Vagina (tissue), 2 donors: ENCODE measurements around the gene STOM. TPM values are rescaled to one million over a fixed set of nuclear protein-coding genes. Genes with fewer than 3 reads are reported as not detected.

Experiments
- DNase-seq, 2 donors: peaks; one replicate each; pipeline ENCODE4 v3.0.0-alpha.2; 2017; ENCODE audit errors: extremely low spot score in 2 of 2
- H3K27ac ChIP-seq: fragments of 200-600 bp; sonication (generic); one replicate; pipeline ENCODE4 v1.5.1; 2019
- H3K27me3 ChIP-seq: fragments of 200-600 bp; sonication (generic); one replicate; pipeline ENCODE4 v1.5.1; 2019
- H3K36me3 ChIP-seq, 2 donors: fragments of 200-600 bp; sonication (generic); one replicate each; pipeline ENCODE4 v1.5.1; 2017 to 2019
- H3K4me1 ChIP-seq: fragments of 200-600 bp; sonication (generic); one replicate; pipeline ENCODE4 v1.5.1; 2019
- H3K4me3 ChIP-seq, 2 donors: fragments of 200-600 bp; sonication (generic); 1 replicate in 1 of 2; 2 replicates in 1 of 2; pipeline ENCODE4 v1.5.1; 2016 to 2019
- H3K9me3 ChIP-seq: fragments of 200-600 bp; sonication (generic); one replicate; pipeline ENCODE4 v1.5.1; 2019
- CTCF ChIP-seq, 3 experiments: fragments of 450-650 bp in 2 of 3; fragments of 200-600 bp in 1 of 3; sonication (generic) in 1 of 3; IDR thresholded peaks; one replicate each; pipeline ENCODE4 v1.5.1; 2017 to 2019; ENCODE audit warnings: antibody characterized with exemption in 3 of 3, mild to moderate bottlenecking in 2 of 3, moderate library complexity in 2 of 3
- POLR2A ChIP-seq, 2 donors: fragments of 450-650 bp; IDR thresholded peaks; one replicate each; pipeline ENCODE4 v1.6.1; 2017; ENCODE audit warnings: antibody characterized with exemption in 2 of 2, mild to moderate bottlenecking in 2 of 2, moderate library complexity in 2 of 2
- POLR2AphosphoS5 ChIP-seq, 2 donors: sonication (generic); formaldehyde crosslinking; IDR thresholded peaks; one replicate each; pipeline ENCODE4 v1.9.0; 2017; ENCODE audit warnings: antibody characterized with exemption in 2 of 2, mild to moderate bottlenecking in 2 of 2, low read depth in 1 of 2; ENCODE audit not compliant: insufficient read depth in 1 of 2
- intact Hi-C: fragments of 100-400 bp; cut with DNase I; formaldehyde crosslinking; loops from one replicate; pipeline ENCODE4 v1.15.1; 2023
- total RNA-seq: library from RNA; depleted of rRNA; stranded (reverse); fragments of >200 nt; gene quantifications from one replicate; pipeline ENCODE4 v1.2.3, GENCODE V29; 2016

STOM gene
- total RNA-seq, 1 donor from 2014 or later, result 263 TPM

DNA sequence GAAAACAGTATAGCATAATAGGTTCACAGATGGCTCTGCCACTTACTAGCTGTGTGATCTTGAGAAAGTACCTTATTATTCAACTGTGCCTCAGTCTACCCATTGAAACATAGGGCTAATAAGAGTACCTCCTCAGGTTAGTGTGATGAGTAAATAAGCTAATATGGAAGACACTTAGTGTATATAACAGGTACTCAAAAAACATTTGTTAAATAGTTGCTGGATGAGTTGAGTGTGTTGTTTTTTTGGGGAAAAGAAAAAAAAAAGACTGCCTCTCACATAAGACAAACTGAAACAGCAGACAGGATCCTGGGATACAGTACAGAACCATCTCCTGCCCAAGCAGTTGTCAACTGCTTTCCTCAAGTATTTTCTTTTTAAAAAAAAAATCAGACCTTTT is 5.2 kb downstream of the STOM start:
- intact Hi-C loops, result no loop called here

DNA sequence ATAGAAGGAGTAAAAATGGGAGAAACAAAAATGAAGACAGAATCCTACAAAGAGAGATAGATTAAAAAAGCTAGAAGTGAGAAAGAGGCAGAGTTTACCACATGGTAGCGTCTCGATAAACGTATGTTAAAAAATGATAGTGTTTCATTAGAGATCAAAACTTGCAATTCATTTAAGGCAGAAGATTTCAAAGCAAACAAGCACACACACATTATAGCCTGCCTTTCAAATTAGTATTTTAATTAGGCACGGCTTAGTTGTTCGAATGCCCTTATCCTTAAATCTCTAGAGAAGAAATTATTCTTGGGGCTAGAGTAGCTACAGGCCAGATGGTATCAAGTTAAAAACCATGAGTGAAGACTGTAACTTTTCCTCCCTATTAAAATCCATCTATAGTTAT is 6.0 kb downstream of the STOM start:
- Histone ChIP-seq H3K9me3 (no peaks in the 10 kb centered on the region), H3K27ac (peak overlapping the region; percentile 97), H3K27me3 (no peaks in the 10 kb centered on the region), H3K36me3 (no peaks in the 10 kb centered on the region), H3K4me1 (peaks cover 89% of the 10 kb centered on the region), H3K4me3 (no peak overlapping the region)
- TF ChIP-seq POLR2AphosphoS5 (IDR thresholded peaks at IDR 0.05; ENCODE audit: insufficient read depth in 1 of 2, low read depth in 1 of 2), result no peak
- no peak for DNase-seq
- intact Hi-C loops, result no loop called here

More for the DNA sequence above, 5.2 kb downstream of the STOM start:
- no peaks in the 10 kb centered on the region for H3K36me3 ChIP-seq
- H3K27me3 ChIP-seq, result no peaks in the 10 kb centered on the region
- peaks cover 81% of the 10 kb centered on the region for H3K4me1 ChIP-seq
- no peaks in the 10 kb centered on the region for H3K9me3 ChIP-seq
- no peak overlapping the region for H3K4me3 ChIP-seq
- peak overlapping the region; percentile 97 for H3K27ac ChIP-seq
- TF ChIP-seq CTCF (IDR thresholded peaks at IDR 0.05) (no peak), POLR2A (IDR thresholded peaks at IDR 0.05) (no peak), POLR2AphosphoS5 (IDR thresholded peaks at IDR 0.05; ENCODE audit: insufficient read depth in 1 of 2, low read depth in 1 of 2) (no peak)
- no peak for DNase-seq

DNA sequence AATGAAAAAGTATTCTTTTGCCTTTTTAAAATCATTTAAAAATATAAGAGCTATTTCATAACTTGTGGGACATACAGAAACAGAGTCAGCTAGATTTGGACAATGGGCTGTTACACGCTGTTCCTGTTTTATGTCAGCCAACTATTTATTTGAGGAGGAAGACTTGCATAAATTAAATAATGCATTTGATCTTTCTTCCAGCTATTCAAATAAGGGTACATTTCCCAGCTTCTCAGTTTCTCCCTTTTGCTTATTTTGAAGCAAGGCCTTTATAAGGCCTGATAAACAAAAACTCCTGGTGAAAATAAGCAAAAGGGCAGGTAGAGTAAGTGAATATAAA is 6.5 kb downstream of the STOM start:
- no peak for TF ChIP-seq POLR2A (IDR thresholded peaks at IDR 0.05)
- no peak for TF ChIP-seq POLR2AphosphoS5 (IDR thresholded peaks at IDR 0.05; ENCODE audit: insufficient read depth in 1 of 2, low read depth in 1 of 2)
- no peak for TF ChIP-seq CTCF (IDR thresholded peaks at IDR 0.05)
- H3K27me3 ChIP-seq, result no peaks in the 10 kb centered on the region
- intact Hi-C loops, result no loop called here
- H3K36me3 ChIP-seq, result no peaks in the 10 kb centered on the region
- no peaks in the 10 kb centered on the region for H3K9me3 ChIP-seq
- no peak for DNase-seq
- peak overlapping the region; percentile 97 for H3K27ac ChIP-seq
- peak overlapping the region in 1 of 2 donors; percentile 8 for H3K4me3 ChIP-seq
- H3K4me1 ChIP-seq, result peaks cover 94% of the 10 kb centered on the region

DNA sequence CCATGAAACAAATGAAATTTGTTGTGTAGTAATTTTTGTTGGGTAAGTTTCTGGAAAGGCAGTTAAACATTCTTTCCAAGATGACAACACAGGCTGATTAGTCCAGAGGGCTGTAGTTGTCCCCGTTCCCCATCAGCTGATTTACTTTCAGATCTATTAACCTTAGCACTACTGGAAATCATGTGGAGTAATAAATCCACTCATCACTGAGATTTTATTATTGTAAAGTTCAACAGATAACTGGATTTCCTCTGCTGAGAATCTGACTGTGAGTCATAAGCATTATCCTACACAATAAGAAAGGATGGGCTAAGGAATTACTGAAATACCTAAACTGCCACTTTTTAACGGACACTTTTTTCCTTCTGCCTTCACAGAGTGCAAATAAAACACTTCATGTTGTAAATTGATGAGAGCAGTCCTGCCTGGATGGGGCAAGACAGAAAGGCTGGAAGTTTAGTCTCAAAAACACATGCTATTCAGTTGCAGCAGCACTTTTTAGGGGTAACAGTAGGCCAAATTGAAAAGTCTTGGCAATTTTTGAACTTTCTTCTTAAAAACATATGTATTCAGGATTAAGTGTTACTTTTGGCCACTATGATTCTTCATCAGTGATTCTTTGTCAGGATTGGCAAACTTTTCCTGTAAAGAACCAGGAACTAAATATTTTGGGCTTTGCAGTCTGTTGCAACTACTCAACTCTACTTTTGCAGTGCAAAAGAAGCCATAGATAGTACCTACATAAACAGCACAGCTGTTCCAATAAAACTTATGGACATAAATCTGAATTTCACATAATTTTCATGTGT is 7.0 kb downstream of the STOM start:
- H3K36me3 ChIP-seq, result no peaks in the 10 kb centered on the region
- peaks cover 94% of the 10 kb centered on the region for H3K4me1 ChIP-seq

More for the DNA sequence above, 7.0 kb downstream of the STOM start:
- TF ChIP-seq POLR2AphosphoS5 (IDR thresholded peaks at IDR 0.05; ENCODE audit: insufficient read depth in 1 of 2, low read depth in 1 of 2), result peak; percentile 25 to 81
- no peak for TF ChIP-seq CTCF (IDR thresholded peaks at IDR 0.05)
- TF ChIP-seq POLR2A (IDR thresholded peaks at IDR 0.05), result no peak
- H3K27me3 ChIP-seq, result no peaks in the 10 kb centered on the region
- H3K4me3 ChIP-seq, result peak overlapping the region in 1 of 2 donors; percentile 8
- DNase-seq, result no peak
- H3K9me3 ChIP-seq, result no peaks in the 10 kb centered on the region
- intact Hi-C loops, result no loop called here
- H3K27ac ChIP-seq, result peak overlapping the region; percentile 97
